ENCODE data around the gene HDAC4. TPM values are rescaled to one million over a fixed set of nuclear protein-coding genes. Genes with fewer than 3 reads are reported as not detected.

HDAC4 gene
- total RNA-seq, 1 donor = 28.3 TPM

GRCh38 chr2:239197146-239197545, 203.7 kb downstream of the HDAC4 start:
- no peak for DNase-seq (ENCODE audit: low read depth)
- H3K4me3 ChIP-seq (ENCODE audit: low read depth, low read length) = no peak overlapping the region
- TF ChIP-seq CTCF (IDR thresholded peaks at IDR 0.05; ENCODE audit: insufficient read depth, low read length) = no peak

GRCh38 chr2:239196474-239197021, 204.3 kb downstream of the HDAC4 start:
- DNase-seq (ENCODE audit: low read depth) = no peak
- TF ChIP-seq CTCF (IDR thresholded peaks at IDR 0.05; ENCODE audit: insufficient read depth, low read length) = no peak
- no peak overlapping the region for H3K4me3 ChIP-seq (ENCODE audit: low read depth, low read length)

GRCh38 chr2:239195992-239196391, 204.8 kb downstream of the HDAC4 start:
- no peak overlapping the region for H3K4me3 ChIP-seq (ENCODE audit: low read depth, low read length)
- DNase-seq (ENCODE audit: low read depth) = no peak
- no peak for TF ChIP-seq CTCF (IDR thresholded peaks at IDR 0.05; ENCODE audit: insufficient read depth, low read length)

- no peak for DNase-seq (ENCODE audit: low read depth)
- H3K4me3 ChIP-seq (ENCODE audit: low read depth, low read length) = no peak overlapping the region
- no peak for TF ChIP-seq CTCF (IDR thresholded peaks at IDR 0.05; ENCODE audit: insufficient read depth, low read length)
Measured at GRCh38 chr2:239195318-239195871, 205.4 kb downstream of the HDAC4 start.

- no peak for DNase-seq (ENCODE audit: low read depth)
- H3K4me3 ChIP-seq (ENCODE audit: low read depth, low read length) = no peak overlapping the region
- TF ChIP-seq CTCF (IDR thresholded peaks at IDR 0.05; ENCODE audit: insufficient read depth, low read length) = no peak
Measured at GRCh38 chr2:239194731-239195317, 206.0 kb downstream of the HDAC4 start.

GRCh38 chr2:239193925-239194677, 206.7 kb downstream of the HDAC4 start:
- no peak for DNase-seq (ENCODE audit: low read depth)
- H3K4me3 ChIP-seq (ENCODE audit: low read depth, low read length) = no peak overlapping the region
- TF ChIP-seq CTCF (IDR thresholded peaks at IDR 0.05; ENCODE audit: insufficient read depth, low read length) = no peak

Data from fibroblast of the aortic adventitia (primary cell).